ENCODE results near the gene HMCN2. TPM values are rescaled to one million over a fixed set of nuclear protein-coding genes. Genes with fewer than 3 reads are reported as not detected.

The HMCN2 gene
- total RNA-seq, 1 donor, result under 0.01 TPM

DNA sequence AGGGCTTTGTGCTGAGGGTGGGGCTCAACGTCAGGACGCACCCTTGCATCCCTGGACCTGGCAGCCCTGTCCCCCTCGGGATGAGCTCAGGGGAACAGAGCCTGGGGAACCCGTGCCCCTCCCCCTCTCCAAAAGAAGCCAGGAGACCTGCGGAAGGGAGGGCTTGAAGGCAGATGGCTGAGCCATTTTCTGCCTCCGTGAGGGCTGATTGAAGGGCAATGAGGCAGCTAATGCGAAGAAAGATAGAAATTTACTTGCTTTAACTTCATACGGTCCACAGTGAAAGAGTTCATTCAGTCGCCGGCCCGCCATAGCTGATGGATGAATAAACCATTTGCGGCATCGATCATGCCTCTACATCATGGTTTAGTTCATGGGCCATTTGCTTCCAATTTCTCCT lies 208.0 kb downstream of the HMCN2 start:
- no peaks in the 10 kb centered on the region for H3K79me2 ChIP-seq (ENCODE audit: insufficient read depth, low read length)
- no peaks in the 10 kb centered on the region for H3K4me1 ChIP-seq (ENCODE audit: insufficient read depth, low read length)
- no peak overlapping the region for H3K27ac ChIP-seq (ENCODE audit: low read depth, low read length)
- no peaks in the 10 kb centered on the region for H3K27me3 ChIP-seq (ENCODE audit: insufficient read depth, low read length)
- H4K20me1 ChIP-seq (ENCODE audit: insufficient read depth, low read length), result peaks cover 4% of the 10 kb centered on the region
- H3K9me3 ChIP-seq (ENCODE audit: low read depth, low read length), result no peaks in the 10 kb centered on the region
- no peak overlapping the region for H2AFZ ChIP-seq (ENCODE audit: low read length)
- no peak for DNase-seq (ENCODE audit: insufficient read length, low spot score, missing footprints)
- TF ChIP-seq, protein P1, sequence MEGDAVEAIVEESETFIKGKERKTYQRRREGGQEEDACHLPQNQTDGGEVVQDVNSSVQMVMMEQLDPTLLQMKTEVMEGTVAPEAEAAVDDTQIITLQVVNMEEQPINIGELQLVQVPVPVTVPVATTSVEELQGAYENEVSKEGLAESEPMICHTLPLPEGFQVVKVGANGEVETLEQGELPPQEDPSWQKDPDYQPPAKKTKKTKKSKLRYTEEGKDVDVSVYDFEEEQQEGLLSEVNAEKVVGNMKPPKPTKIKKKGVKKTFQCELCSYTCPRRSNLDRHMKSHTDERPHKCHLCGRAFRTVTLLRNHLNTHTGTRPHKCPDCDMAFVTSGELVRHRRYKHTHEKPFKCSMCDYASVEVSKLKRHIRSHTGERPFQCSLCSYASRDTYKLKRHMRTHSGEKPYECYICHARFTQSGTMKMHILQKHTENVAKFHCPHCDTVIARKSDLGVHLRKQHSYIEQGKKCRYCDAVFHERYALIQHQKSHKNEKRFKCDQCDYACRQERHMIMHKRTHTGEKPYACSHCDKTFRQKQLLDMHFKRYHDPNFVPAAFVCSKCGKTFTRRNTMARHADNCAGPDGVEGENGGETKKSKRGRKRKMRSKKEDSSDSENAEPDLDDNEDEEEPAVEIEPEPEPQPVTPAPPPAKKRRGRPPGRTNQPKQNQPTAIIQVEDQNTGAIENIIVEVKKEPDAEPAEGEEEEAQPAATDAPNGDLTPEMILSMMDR (IDR thresholded peaks at IDR 0.05; ENCODE audit: extremely low read depth, low read depth, low read length), result no peak
- peaks cover 13% of the 10 kb centered on the region for H3K36me3 ChIP-seq (ENCODE audit: insufficient read depth, low read length)
- H3K4me2 ChIP-seq (ENCODE audit: insufficient read depth, low read length), result no peak overlapping the region
- no peak overlapping the region for H3K4me3 ChIP-seq (ENCODE audit: insufficient read depth, low read length)

GRCh38 chr9:130474106-130474505 lies 208.5 kb downstream of the HMCN2 start:
- Histone ChIP-seq H3K27ac (ENCODE audit: low read depth, low read length) (no peak overlapping the region), H2AFZ (ENCODE audit: low read length) (no peak overlapping the region), H3K36me3 (ENCODE audit: insufficient read depth, low read length) (peaks cover 11% of the 10 kb centered on the region), H4K20me1 (ENCODE audit: insufficient read depth, low read length) (peaks cover 4% of the 10 kb centered on the region), H3K4me3 (ENCODE audit: insufficient read depth, low read length) (no peak overlapping the region), H3K9me3 (ENCODE audit: low read depth, low read length) (no peaks in the 10 kb centered on the region), H3K4me1 (ENCODE audit: insufficient read depth, low read length) (no peaks in the 10 kb centered on the region), H3K4me2 (ENCODE audit: insufficient read depth, low read length) (no peak overlapping the region), H3K27me3 (ENCODE audit: insufficient read depth, low read length) (no peaks in the 10 kb centered on the region), H3K79me2 (ENCODE audit: insufficient read depth, low read length) (no peaks in the 10 kb centered on the region)
- TF ChIP-seq, protein P1 (IDR thresholded peaks at IDR 0.05; ENCODE audit: extremely low read depth, low read depth, low read length), result no peak
- no peak for DNase-seq (ENCODE audit: insufficient read length, low spot score, missing footprints)

GRCh38 chr9:130476151-130476730 lies 210.7 kb downstream of the HMCN2 start:
- Histone ChIP-seq H3K4me3 (ENCODE audit: insufficient read depth, low read length) (no peak overlapping the region), H3K27me3 (ENCODE audit: insufficient read depth, low read length) (no peaks in the 10 kb centered on the region), H3K27ac (ENCODE audit: low read depth, low read length) (no peak overlapping the region), H3K79me2 (ENCODE audit: insufficient read depth, low read length) (no peaks in the 10 kb centered on the region), H3K4me1 (ENCODE audit: insufficient read depth, low read length) (no peaks in the 10 kb centered on the region), H4K20me1 (ENCODE audit: insufficient read depth, low read length) (peaks cover 4% of the 10 kb centered on the region), H3K9me3 (ENCODE audit: low read depth, low read length) (no peaks in the 10 kb centered on the region), H3K36me3 (ENCODE audit: insufficient read depth, low read length) (peaks cover 8% of the 10 kb centered on the region), H3K4me2 (ENCODE audit: insufficient read depth, low read length) (no peak overlapping the region), H2AFZ (ENCODE audit: low read length) (no peak overlapping the region)
- TF ChIP-seq, protein P1 (IDR thresholded peaks at IDR 0.05; ENCODE audit: extremely low read depth, low read depth, low read length), result no peak
- no peak for DNase-seq (ENCODE audit: insufficient read length, low spot score, missing footprints)

DNA sequence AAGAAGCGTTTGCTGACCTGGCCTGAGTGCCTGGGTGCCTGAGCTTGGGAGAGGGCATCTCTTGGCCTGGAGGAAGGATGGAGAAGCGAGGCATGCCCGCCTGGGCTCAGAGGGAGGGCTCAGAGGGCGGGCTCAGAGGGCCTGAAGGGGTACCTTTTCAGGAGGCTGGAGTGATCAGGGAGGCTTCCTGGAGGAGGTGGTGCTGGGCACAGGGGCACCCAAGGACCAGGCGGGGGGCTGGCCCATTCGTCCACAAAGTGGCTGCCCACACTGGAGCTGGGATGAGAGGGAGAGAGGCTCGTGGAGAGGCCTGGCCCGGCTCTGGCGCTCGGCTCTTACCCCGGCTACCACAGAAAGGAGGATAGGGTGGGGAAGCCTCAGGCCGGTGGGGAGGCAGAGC lies 212.0 kb downstream of the HMCN2 start:
- Histone ChIP-seq H3K79me2 (ENCODE audit: insufficient read depth, low read length) (no peaks in the 10 kb centered on the region), H3K9me3 (ENCODE audit: low read depth, low read length) (no peaks in the 10 kb centered on the region), H3K27ac (ENCODE audit: low read depth, low read length) (no peak overlapping the region), H3K4me1 (ENCODE audit: insufficient read depth, low read length) (no peaks in the 10 kb centered on the region), H3K27me3 (ENCODE audit: insufficient read depth, low read length) (no peaks in the 10 kb centered on the region), H3K36me3 (ENCODE audit: insufficient read depth, low read length) (peaks cover 11% of the 10 kb centered on the region), H4K20me1 (ENCODE audit: insufficient read depth, low read length) (peaks cover 4% of the 10 kb centered on the region), H3K4me2 (ENCODE audit: insufficient read depth, low read length) (no peak overlapping the region), H2AFZ (ENCODE audit: low read length) (no peak overlapping the region), H3K4me3 (ENCODE audit: insufficient read depth, low read length) (no peak overlapping the region)
- TF ChIP-seq, protein P1 (IDR thresholded peaks at IDR 0.05; ENCODE audit: extremely low read depth, low read depth, low read length), result no peak
- no peak for DNase-seq (ENCODE audit: insufficient read length, low spot score, missing footprints)
